Thoracic aorta (tissue), 2 donors: Measurements from ENCODE around the gene HOXA5. TPM values are rescaled to one million over a fixed set of nuclear protein-coding genes. Genes with fewer than 3 reads are reported as not detected.

Experiments
- ATAC-seq: fragments of 150-250 bp; one replicate; pipeline ENCODE4 v1.8.0; 2017; ENCODE audit warnings: low read depth; ENCODE audit not compliant: insufficient number of reproducible peaks, low FRiP score
- DNase-seq: peaks from one replicate; pipeline ENCODE4 v3.0.0-alpha.2; 2020; ENCODE audit warnings: low spot score
- H3K27ac ChIP-seq, 2 donors: fragments of 200-600 bp; sonication (generic); 1 replicate in 1 of 2; 2 replicates in 1 of 2; pipeline ENCODE4 v1.5.1; 2016; ENCODE audit warnings: mild to moderate bottlenecking in 2 of 2, moderate library complexity in 2 of 2
- H3K27me3 ChIP-seq: fragments of 200-600 bp; sonication (generic); replicated peaks from 2 replicates; pipeline ENCODE4 v1.6.0; 2016; ENCODE audit warnings: mild to moderate bottlenecking; ENCODE audit not compliant: insufficient read depth
- H3K36me3 ChIP-seq: fragments of 200-600 bp; sonication (generic); one replicate; pipeline ENCODE4 v1.5.1; 2016
- H3K4me1 ChIP-seq, 2 donors: fragments of 200-600 bp; sonication (generic); 1 replicate in 1 of 2; 2 replicates in 1 of 2; pipeline versions ENCODE4 v1.5.1 to v1.6.0; 2016; ENCODE audit warnings: low read depth in 2 of 2, mild to moderate bottlenecking in 1 of 2; ENCODE audit not compliant: control insufficient read depth in 1 of 2
- H3K4me3 ChIP-seq: fragments of 200-600 bp; sonication (generic); 2 replicates; pipeline ENCODE4 v1.5.1; 2016; ENCODE audit warnings: mild to moderate bottlenecking
- H3K9me3 ChIP-seq: fragments of 200-600 bp; sonication (generic); 2 replicates; pipeline ENCODE4 v1.5.1; 2016
- total RNA-seq, 2 donors: library from RNA; depleted of rRNA; stranded (reverse); fragments of >200 nt; gene quantifications; one replicate each; pipeline versions ENCODE4 v1.1.0 to v1.2.3, GENCODE V29; 2016
- TF ChIP-seq, protein P1 (sequence below): fragments of 200-600 bp; sonication (generic); IDR thresholded peaks from one replicate; pipeline ENCODE4 v1.5.1; 2019; ENCODE audit warnings: antibody characterized with exemption

Gene HOXA5
- total RNA-seq, 2 donors from 2014 or later, result 0.35 to 1.2 TPM

DNA sequence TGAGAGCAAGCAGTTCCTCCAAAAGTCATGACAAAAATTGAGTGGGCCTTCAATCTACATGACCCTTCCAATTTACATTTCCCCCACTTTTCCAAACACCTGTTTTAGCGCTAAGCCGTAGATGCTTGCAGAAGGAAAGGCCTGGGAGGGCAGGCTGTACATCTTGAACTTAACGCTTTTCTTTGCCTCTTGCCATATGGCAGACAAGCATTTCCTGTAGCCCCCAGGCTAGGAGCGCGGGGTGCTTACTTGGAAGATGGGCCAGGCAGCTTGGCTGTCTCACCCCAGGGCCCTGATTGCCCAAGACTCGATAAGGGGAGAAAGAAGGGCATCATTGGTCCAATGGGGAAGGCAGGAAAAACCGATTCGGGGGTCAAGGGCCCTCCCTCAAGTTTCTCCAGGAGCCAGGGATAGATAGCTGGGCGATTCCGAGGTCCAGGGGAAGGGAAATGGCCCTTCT is 28.9 kb upstream of the HOXA5 start:
- ATAC-seq, result no peak
- peaks cover 24% of the 10 kb centered on the region for H3K27me3 ChIP-seq
- peaks cover 15 to 23% of the 10 kb centered on the region in 2 donors for H3K4me1 ChIP-seq
- DNase-seq, result no peak
- H3K4me3 ChIP-seq, result peak overlapping the region; percentile 74
- no peaks in the 10 kb centered on the region for H3K36me3 ChIP-seq
- no peaks in the 10 kb centered on the region for H3K9me3 ChIP-seq
- no peak overlapping the region for H3K27ac ChIP-seq
- TF ChIP-seq, protein P1, sequence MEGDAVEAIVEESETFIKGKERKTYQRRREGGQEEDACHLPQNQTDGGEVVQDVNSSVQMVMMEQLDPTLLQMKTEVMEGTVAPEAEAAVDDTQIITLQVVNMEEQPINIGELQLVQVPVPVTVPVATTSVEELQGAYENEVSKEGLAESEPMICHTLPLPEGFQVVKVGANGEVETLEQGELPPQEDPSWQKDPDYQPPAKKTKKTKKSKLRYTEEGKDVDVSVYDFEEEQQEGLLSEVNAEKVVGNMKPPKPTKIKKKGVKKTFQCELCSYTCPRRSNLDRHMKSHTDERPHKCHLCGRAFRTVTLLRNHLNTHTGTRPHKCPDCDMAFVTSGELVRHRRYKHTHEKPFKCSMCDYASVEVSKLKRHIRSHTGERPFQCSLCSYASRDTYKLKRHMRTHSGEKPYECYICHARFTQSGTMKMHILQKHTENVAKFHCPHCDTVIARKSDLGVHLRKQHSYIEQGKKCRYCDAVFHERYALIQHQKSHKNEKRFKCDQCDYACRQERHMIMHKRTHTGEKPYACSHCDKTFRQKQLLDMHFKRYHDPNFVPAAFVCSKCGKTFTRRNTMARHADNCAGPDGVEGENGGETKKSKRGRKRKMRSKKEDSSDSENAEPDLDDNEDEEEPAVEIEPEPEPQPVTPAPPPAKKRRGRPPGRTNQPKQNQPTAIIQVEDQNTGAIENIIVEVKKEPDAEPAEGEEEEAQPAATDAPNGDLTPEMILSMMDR, result no peak

GRCh38 chr7:27171637-27172314 is 28.3 kb upstream of the HOXA5 start:
- Histone ChIP-seq H3K27me3 (peaks cover 24% of the 10 kb centered on the region), H3K27ac (no peak overlapping the region), H3K4me1 (peaks cover 15 to 23% of the 10 kb centered on the region in 2 donors), H3K9me3 (no peaks in the 10 kb centered on the region), H3K36me3 (no peaks in the 10 kb centered on the region), H3K4me3 (no peak overlapping the region)
- no peak for DNase-seq
- no peak for ATAC-seq
- TF ChIP-seq, protein P1, result no peak

DNA sequence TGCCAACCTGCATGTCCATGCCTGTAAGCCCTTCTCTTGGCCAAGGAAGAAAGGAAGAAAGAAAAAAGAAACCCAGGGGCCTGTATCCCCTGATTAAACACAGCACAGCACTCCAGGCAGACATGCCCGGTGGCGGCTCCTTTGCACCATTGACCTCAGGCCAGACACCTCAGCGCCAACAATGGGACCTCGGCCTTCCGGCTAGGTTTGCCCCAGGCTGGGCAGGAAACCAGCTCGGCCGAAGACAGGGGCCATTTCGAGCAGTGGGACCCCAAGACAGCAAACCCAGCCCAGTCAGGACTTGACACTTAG is 27.8 kb upstream of the HOXA5 start:
- DNase-seq, result no peak
- Histone ChIP-seq H3K4me1 (peaks cover 15 to 27% of the 10 kb centered on the region in 2 donors), H3K27ac (no peak overlapping the region), H3K36me3 (no peaks in the 10 kb centered on the region), H3K9me3 (no peaks in the 10 kb centered on the region), H3K4me3 (no peak overlapping the region), H3K27me3 (peaks cover 24% of the 10 kb centered on the region)
- TF ChIP-seq, protein P1, result no peak
- ATAC-seq, result no peak

DNA sequence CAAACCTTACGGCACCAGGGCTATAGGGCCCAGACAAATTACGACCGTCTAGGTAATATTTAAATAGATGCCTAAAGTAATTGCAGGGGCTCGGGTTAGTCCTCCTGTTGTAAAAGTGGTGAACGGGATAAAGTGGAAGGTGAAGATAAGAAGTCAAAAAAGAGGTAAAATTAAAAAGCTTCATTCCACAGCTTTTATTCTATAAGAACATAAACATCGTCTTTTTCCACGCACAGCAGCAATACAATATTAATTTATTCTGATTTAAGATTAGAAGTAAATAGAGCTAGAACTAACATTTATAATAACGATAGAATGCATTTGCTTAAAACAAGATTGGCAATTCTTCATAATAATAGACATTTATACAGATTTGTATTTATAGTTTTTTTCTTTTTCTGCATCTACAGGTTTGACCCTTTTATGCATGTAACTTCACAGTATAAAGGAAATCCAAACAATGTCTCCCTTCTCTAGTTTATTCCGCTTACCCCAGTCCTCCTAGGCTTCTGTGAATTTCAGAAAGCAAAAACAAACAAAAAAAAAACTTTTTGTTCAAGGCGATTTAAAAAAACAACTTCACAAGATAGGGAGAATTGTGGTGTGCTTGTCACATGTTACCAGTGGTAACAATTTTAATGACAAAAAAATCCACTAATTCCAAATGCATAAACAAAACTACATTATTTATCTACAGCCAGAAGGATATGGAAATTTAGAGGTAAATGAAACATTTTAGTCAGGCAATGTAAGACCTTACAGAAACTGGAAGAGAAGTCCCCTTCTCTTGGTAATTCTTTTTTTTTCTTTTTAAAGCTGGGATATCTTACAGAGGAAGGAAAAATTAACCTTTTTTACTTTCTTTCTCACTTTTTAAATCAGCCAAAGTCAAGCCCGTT is 27.2 kb upstream of the HOXA5 start:
- Histone ChIP-seq H3K4me1 (peaks cover 18 to 29% of the 10 kb centered on the region in 2 donors), H3K27ac (no peak overlapping the region)
- no peak for ATAC-seq

More for the DNA sequence above, 27.2 kb upstream of the HOXA5 start:
- Histone ChIP-seq H3K36me3 (no peaks in the 10 kb centered on the region), H3K27me3 (peaks cover 29% of the 10 kb centered on the region), H3K9me3 (no peaks in the 10 kb centered on the region), H3K4me3 (no peak overlapping the region)
- TF ChIP-seq, protein P1, result no peak
- DNase-seq, result no peak
